ENCODE data around the gene KATNA1.

DNA sequence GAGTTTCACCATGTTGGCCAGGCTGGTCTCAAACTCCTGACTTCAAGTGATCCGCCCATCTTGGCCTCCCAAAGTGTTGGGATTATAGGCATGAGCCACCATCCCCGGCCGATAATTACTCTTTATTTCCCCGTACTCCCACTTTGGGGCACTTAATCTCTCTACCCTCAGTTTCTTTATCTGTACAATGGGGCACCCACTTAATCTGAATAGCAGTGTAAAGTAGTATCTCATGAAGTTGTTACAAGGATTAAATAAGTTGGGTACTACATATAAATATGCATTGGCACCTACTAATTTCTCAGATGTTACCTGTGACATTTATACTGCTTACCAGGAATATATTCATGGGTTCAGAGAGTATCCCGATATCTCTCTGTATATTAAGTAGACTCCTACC, 67.2 kb downstream of the KATNA1 start:
- TF ChIP-seq, protein P1, sequence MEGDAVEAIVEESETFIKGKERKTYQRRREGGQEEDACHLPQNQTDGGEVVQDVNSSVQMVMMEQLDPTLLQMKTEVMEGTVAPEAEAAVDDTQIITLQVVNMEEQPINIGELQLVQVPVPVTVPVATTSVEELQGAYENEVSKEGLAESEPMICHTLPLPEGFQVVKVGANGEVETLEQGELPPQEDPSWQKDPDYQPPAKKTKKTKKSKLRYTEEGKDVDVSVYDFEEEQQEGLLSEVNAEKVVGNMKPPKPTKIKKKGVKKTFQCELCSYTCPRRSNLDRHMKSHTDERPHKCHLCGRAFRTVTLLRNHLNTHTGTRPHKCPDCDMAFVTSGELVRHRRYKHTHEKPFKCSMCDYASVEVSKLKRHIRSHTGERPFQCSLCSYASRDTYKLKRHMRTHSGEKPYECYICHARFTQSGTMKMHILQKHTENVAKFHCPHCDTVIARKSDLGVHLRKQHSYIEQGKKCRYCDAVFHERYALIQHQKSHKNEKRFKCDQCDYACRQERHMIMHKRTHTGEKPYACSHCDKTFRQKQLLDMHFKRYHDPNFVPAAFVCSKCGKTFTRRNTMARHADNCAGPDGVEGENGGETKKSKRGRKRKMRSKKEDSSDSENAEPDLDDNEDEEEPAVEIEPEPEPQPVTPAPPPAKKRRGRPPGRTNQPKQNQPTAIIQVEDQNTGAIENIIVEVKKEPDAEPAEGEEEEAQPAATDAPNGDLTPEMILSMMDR (IDR thresholded peaks at IDR 0.05) = no peak
- no peak for TF ChIP-seq ZFX (IDR thresholded peaks at IDR 0.05; ENCODE audit: borderline replicate concordance)

All from 22Rv1 (cell line).